ENCODE data around the gene SHLD1. TPM values are rescaled to one million over a fixed set of nuclear protein-coding genes. Genes with fewer than 3 reads are reported as not detected.

Gene SHLD1
- total and polyA plus RNA-seq, 2 experiments from 2014 or later = 8.3 to 9.1 TPM

GRCh38 chr20:5786930-5787795 lies 37.0 kb downstream of the SHLD1 start:
- H4K20me1 ChIP-seq (ENCODE audit: insufficient read depth, poor library complexity, severe bottlenecking) = no peaks in the 10 kb centered on the region
- 93% methylated on average over 2 of the region's 2 CpGs for WGBS (ENCODE audit: low lambda C conversion rate, missing lambda C conversion rate)
- no peak for DNase-seq (ENCODE audit: low spot score)

GRCh38 chr20:5787796-5788165 lies 37.6 kb downstream of the SHLD1 start:
- no peaks in the 10 kb centered on the region for H4K20me1 ChIP-seq (ENCODE audit: insufficient read depth, poor library complexity, severe bottlenecking)
- H3K4me2 ChIP-seq = no peak overlapping the region
- no peaks in the 10 kb centered on the region for H3K36me3 ChIP-seq (replicated peaks; ENCODE audit: insufficient read depth, low read depth)
- no peaks in the 10 kb centered on the region for H3K79me2 ChIP-seq
- no peak overlapping the region for H2AFZ ChIP-seq
- H3K4me3 ChIP-seq = no peak overlapping the region
- no peak overlapping the region for H3K27ac ChIP-seq
- no peak for DNase-seq (ENCODE audit: low spot score)
- no peaks in the 10 kb centered on the region for H3K9me2 ChIP-seq (replicated peaks; ENCODE audit: insufficient read depth)
- no peaks in the 10 kb centered on the region for H3K27me3 ChIP-seq
- H3K4me1 ChIP-seq (ENCODE audit: insufficient read depth) = no peaks in the 10 kb centered on the region
- no peaks in the 10 kb centered on the region for H3K9me3 ChIP-seq (ENCODE audit: low read depth)
- TF ChIP-seq EZH2phosphoT487 (IDR thresholded peaks at IDR 0.05; ENCODE audit: low read depth, severe bottlenecking, unreplicated experiment) (no peak), CTCF (IDR thresholded peaks at IDR 0.05; ENCODE audit: poor library complexity) (no peak), EZH2 (IDR thresholded peaks at IDR 0.05; ENCODE audit: borderline replicate concordance) (no peak)

More at GRCh38 chr20:5786930-5787795, 37.0 kb downstream of the SHLD1 start:
- H3K79me2 ChIP-seq = no peaks in the 10 kb centered on the region
- no peaks in the 10 kb centered on the region for H3K27me3 ChIP-seq
- H3K27ac ChIP-seq = no peak overlapping the region
- H3K4me3 ChIP-seq = no peak overlapping the region
- H3K4me2 ChIP-seq = no peak overlapping the region
- TF ChIP-seq CTCF (IDR thresholded peaks at IDR 0.05; ENCODE audit: poor library complexity) = no peak
- TF ChIP-seq EZH2 (IDR thresholded peaks at IDR 0.05; ENCODE audit: borderline replicate concordance) = no peak
- TF ChIP-seq EZH2phosphoT487 (IDR thresholded peaks at IDR 0.05; ENCODE audit: low read depth, severe bottlenecking, unreplicated experiment) = no peak
- peaks cover 6% of the 10 kb centered on the region for H3K4me1 ChIP-seq (ENCODE audit: insufficient read depth)
- H3K36me3 ChIP-seq (replicated peaks; ENCODE audit: insufficient read depth, low read depth) = no peaks in the 10 kb centered on the region
- no peaks in the 10 kb centered on the region for H3K9me3 ChIP-seq (ENCODE audit: low read depth)
- H2AFZ ChIP-seq = no peak overlapping the region
- H3K9me2 ChIP-seq (replicated peaks; ENCODE audit: insufficient read depth) = no peaks in the 10 kb centered on the region

GRCh38 chr20:5788385-5788895 lies 38.2 kb downstream of the SHLD1 start:
- Histone ChIP-seq H3K9me3 (ENCODE audit: low read depth) (no peaks in the 10 kb centered on the region), H2AFZ (no peak overlapping the region), H3K27me3 (no peaks in the 10 kb centered on the region), H3K4me3 (no peak overlapping the region), H3K27ac (no peak overlapping the region), H3K36me3 (replicated peaks; ENCODE audit: insufficient read depth, low read depth) (no peaks in the 10 kb centered on the region), H3K9me2 (replicated peaks; ENCODE audit: insufficient read depth) (no peaks in the 10 kb centered on the region), H3K4me2 (no peak overlapping the region), H3K79me2 (no peaks in the 10 kb centered on the region), H4K20me1 (ENCODE audit: insufficient read depth, poor library complexity, severe bottlenecking) (no peaks in the 10 kb centered on the region), H3K4me1 (ENCODE audit: insufficient read depth) (no peaks in the 10 kb centered on the region)
- peak; percentile 93 for DNase-seq (ENCODE audit: low spot score)
- peak; percentile 95 for TF ChIP-seq CTCF (IDR thresholded peaks at IDR 0.05; ENCODE audit: poor library complexity)
- TF ChIP-seq EZH2phosphoT487 (IDR thresholded peaks at IDR 0.05; ENCODE audit: low read depth, severe bottlenecking, unreplicated experiment) = no peak
- TF ChIP-seq EZH2 (IDR thresholded peaks at IDR 0.05; ENCODE audit: borderline replicate concordance) = no peak
- WGBS (ENCODE audit: low lambda C conversion rate, missing lambda C conversion rate) = 6% methylated on average over 3 of the region's 3 CpGs
